ENCODE data around the gene TYMP.

Gene TYMP

DNA sequence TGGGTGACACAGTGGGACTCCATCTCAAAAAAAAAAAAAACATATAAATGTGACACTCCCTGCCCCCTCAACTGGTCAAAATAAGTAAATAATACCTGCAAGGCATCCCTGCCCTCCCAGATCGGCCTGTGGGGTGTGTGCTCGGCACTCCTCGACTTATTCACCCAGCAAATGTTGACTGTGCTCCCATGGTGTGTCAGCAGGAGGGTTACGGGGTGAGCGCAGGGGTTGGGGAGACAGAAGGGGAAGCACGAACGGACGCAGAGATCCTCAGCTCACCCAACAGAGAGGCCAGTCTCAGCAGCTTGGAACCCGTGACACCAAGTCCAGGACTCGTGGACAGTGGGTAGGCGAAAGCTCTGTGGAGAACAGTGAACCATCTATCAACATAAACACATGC, 50.1 kb downstream of the TYMP start:
- in situ Hi-C loops (cut with MboI; ENCODE audit: low sequenced_read_pairs, unreplicated experiment) = no loop called here
- no peak for DNase-seq (ENCODE audit: low spot score)
- TF ChIP-seq, protein P1, sequence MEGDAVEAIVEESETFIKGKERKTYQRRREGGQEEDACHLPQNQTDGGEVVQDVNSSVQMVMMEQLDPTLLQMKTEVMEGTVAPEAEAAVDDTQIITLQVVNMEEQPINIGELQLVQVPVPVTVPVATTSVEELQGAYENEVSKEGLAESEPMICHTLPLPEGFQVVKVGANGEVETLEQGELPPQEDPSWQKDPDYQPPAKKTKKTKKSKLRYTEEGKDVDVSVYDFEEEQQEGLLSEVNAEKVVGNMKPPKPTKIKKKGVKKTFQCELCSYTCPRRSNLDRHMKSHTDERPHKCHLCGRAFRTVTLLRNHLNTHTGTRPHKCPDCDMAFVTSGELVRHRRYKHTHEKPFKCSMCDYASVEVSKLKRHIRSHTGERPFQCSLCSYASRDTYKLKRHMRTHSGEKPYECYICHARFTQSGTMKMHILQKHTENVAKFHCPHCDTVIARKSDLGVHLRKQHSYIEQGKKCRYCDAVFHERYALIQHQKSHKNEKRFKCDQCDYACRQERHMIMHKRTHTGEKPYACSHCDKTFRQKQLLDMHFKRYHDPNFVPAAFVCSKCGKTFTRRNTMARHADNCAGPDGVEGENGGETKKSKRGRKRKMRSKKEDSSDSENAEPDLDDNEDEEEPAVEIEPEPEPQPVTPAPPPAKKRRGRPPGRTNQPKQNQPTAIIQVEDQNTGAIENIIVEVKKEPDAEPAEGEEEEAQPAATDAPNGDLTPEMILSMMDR (IDR thresholded peaks at IDR 0.05; ENCODE audit: borderline replicate concordance, control extremely low read depth, extremely low read depth, insufficient read depth, missing control alignments) = no peak

DNA sequence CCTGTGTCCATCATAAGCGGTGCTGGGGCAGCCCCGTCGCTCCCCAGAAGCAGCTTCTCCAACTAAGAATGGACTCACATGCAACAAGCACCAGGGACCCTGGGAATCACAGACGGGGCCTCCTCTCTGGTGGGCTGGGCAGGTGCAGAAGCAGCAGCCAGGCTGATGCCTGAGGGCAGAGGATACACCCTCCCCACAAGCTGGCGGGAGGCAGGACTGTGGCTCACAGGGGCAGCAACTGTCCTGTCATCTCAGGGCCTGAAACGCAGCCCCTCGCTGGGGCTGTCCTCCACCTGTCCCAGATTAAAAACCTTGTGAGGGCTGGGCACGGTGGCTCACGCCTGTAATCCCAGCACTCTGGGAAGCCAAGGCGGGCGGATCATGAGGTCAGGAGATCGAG, 51.9 kb downstream of the TYMP start:
- TF ChIP-seq, protein P1 (IDR thresholded peaks at IDR 0.05; ENCODE audit: borderline replicate concordance, control extremely low read depth, extremely low read depth, insufficient read depth, missing control alignments) = no peak
- no peak for DNase-seq (ENCODE audit: low spot score)
- in situ Hi-C loops (cut with MboI; ENCODE audit: low sequenced_read_pairs, unreplicated experiment) = no loop called here

DNA sequence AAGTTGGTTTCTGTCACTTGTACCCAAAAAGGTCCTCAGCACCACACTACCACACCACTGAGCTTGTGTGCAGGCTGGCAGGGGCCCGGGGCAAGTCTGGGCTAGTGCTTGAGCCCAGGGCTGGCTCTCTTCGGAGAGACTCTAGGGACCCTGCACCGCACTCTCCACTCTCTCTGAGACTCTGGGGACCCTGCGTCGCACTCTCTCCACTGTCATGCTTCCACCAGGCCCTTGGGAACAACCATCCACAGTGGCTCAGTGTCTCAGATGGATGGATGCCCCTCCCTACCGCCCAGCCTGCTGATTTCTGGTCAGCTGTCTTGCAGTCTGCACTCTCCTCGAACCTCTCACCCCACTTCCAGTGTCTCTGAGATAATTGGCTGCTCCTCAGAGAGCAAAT, 52.9 kb downstream of the TYMP start:
- in situ Hi-C loops (cut with MboI; ENCODE audit: low sequenced_read_pairs, unreplicated experiment) = no loop called here
- TF ChIP-seq, protein P1 (IDR thresholded peaks at IDR 0.05; ENCODE audit: borderline replicate concordance, control extremely low read depth, extremely low read depth, insufficient read depth, missing control alignments) = no peak
- no peak for DNase-seq (ENCODE audit: low spot score)

All from GM13976 (cell line).